GM18511 (cell line): ENCODE data around the gene RPRD2.
"Not testable (repeated sequence)": the region's sequence is repeated elsewhere in the genome, so short reads cannot be mapped to it uniquely, and the experiment has no call there.

ENCODE experiments used
- ATAC-seq: cut with Tn5 transposase; IDR thresholded peaks from one replicate; pipeline ENCODE4 v1.9.1; 2021; ENCODE audit warnings: mild to moderate bottlenecking, moderate library complexity; ENCODE audit not compliant: unreplicated experiment

Gene RPRD2

GRCh38 chr1:150388241-150388640 is 24.3 kb downstream of the RPRD2 start:
- no peak for ATAC-seq

- no peak for ATAC-seq
Observed at GRCh38 chr1:150389650-150390049, 25.7 kb downstream of the RPRD2 start.

GRCh38 chr1:150392627-150393026 is 28.7 kb downstream of the RPRD2 start:
- no peak for ATAC-seq

GRCh38 chr1:150395115-150395514 is 31.2 kb downstream of the RPRD2 start:
- not testable (repeated sequence) for ATAC-seq

- no peak for ATAC-seq
Observed at GRCh38 chr1:150397392-150398032, 33.6 kb downstream of the RPRD2 start.

- ATAC-seq, result no peak
Observed at GRCh38 chr1:150404465-150404864, 40.5 kb downstream of the RPRD2 start.

- no peak for ATAC-seq
Observed at GRCh38 chr1:150405660-150406059, 41.7 kb downstream of the RPRD2 start.

- ATAC-seq, result no peak
Observed at GRCh38 chr1:150406483-150406882, 42.5 kb downstream of the RPRD2 start.

GRCh38 chr1:150407330-150407729 is 43.4 kb downstream of the RPRD2 start:
- no peak for ATAC-seq

GRCh38 chr1:150408800-150409199 is 44.9 kb downstream of the RPRD2 start:
- no peak for ATAC-seq

- no peak for ATAC-seq
Observed at GRCh38 chr1:150409504-150410362, 45.8 kb downstream of the RPRD2 start.

- no peak for ATAC-seq
Observed at GRCh38 chr1:150410582-150411101, 46.7 kb downstream of the RPRD2 start.

GRCh38 chr1:150414592-150414991 is 50.6 kb downstream of the RPRD2 start:
- no peak for ATAC-seq

GRCh38 chr1:150415800-150416199 is 51.9 kb downstream of the RPRD2 start:
- no peak for ATAC-seq

- no peak for ATAC-seq
Observed at GRCh38 chr1:150420560-150421265, 56.8 kb downstream of the RPRD2 start.

- no peak for ATAC-seq
Observed at GRCh38 chr1:150422541-150422940, 58.6 kb downstream of the RPRD2 start.

- ATAC-seq, result no peak
Observed at GRCh38 chr1:150429805-150430204, 65.9 kb downstream of the RPRD2 start.

GRCh38 chr1:150441121-150441520 is 77.2 kb downstream of the RPRD2 start:
- ATAC-seq, result no peak

- ATAC-seq, result no peak
Observed at GRCh38 chr1:150444232-150444631, 80.3 kb downstream of the RPRD2 start.

GRCh38 chr1:150456146-150456647 is 92.2 kb downstream of the RPRD2 start:
- ATAC-seq, result no peak

- ATAC-seq, result no peak
Observed at GRCh38 chr1:150464422-150464826, 100.5 kb downstream of the RPRD2 start.
